Heart left ventricle (tissue), 16 donors: ENCODE measurements around the gene TMEFF2. TPM values are rescaled to one million over a fixed set of nuclear protein-coding genes. Genes with fewer than 3 reads are reported as not detected.

ENCODE experiments used
- ATAC-seq, 4 donors: fragments of 200-7000 bp; cut with Tn5 transposase; one replicate each; pipeline ENCODE4 v1.9.1; 2020 to 2022; ENCODE audit warnings: moderate library complexity in 4 of 4, mild to moderate bottlenecking in 3 of 4, moderate number of reproducible peaks in 1 of 4
- DNase-seq, 5 donors: peaks; one replicate each; pipeline ENCODE4 v3.0.0-alpha.2; 2020
- H3K27ac ChIP-seq, 12 donors: fragments of 200-600 bp; sonication (generic) in 4 of 12; one replicate each; pipeline versions ENCODE4 v1.5.0 to v1.8.0; 2016 to 2022; ENCODE audit warnings: mild to moderate bottlenecking in 2 of 12
- H3K27me3 ChIP-seq, 9 donors: fragments of 200-600 bp; sonication (generic) in 2 of 9; one replicate each; pipeline versions ENCODE4 v1.5.1 to v1.8.0; 2016 to 2022; ENCODE audit warnings: mild to moderate bottlenecking in 3 of 9
- H3K36me3 ChIP-seq, 9 donors: fragments of 200-600 bp; sonication (generic) in 2 of 9; one replicate each; pipeline versions ENCODE4 v1.5.0 to v1.8.0; 2018 to 2022; ENCODE audit warnings: mild to moderate bottlenecking in 2 of 9
- H3K4me1 ChIP-seq, 12 donors: fragments of 200-600 bp; sonication (generic) in 4 of 12; one replicate each; pipeline versions ENCODE4 v1.5.0 to v1.8.0; 2016 to 2022; ENCODE audit warnings: mild to moderate bottlenecking in 3 of 12
- H3K4me3 ChIP-seq, 12 donors: fragments of 200-600 bp; sonication (generic) in 4 of 12; one replicate each; pipeline versions ENCODE4 v1.5.0 to v1.8.0; 2017 to 2022; ENCODE audit warnings: mild to moderate bottlenecking in 9 of 12, moderate library complexity in 4 of 12
- H3K9me3 ChIP-seq, 12 donors: fragments of 200-600 bp; sonication (generic) in 4 of 12; one replicate each; pipeline versions ENCODE4 v1.5.0 to v1.8.0; 2016 to 2022; ENCODE audit warnings: mild to moderate bottlenecking in 1 of 12
- CTCF ChIP-seq, 12 donors: fragments of 200-600 bp; sonication (generic) in 4 of 12; IDR thresholded peaks; one replicate each; pipeline versions ENCODE4 v1.5.0 to v1.8.0; 2018 to 2022; ENCODE audit warnings: antibody characterized with exemption in 12 of 12, mild to moderate bottlenecking in 5 of 12
- POLR2A ChIP-seq, 2 donors: fragments of 450-650 bp; IDR thresholded peaks; one replicate each; pipeline ENCODE4 v1.6.1; 2017; ENCODE audit warnings: antibody characterized with exemption in 2 of 2, mild to moderate bottlenecking in 2 of 2, moderate library complexity in 2 of 2
- WGBS, 4 donors: extraction: QIAGEN DNeasy Blood & Tissue Kit in 2 of 4; methylation state at CpG; one replicate each; pipeline versions ENCODE4 v1.1.5 to v1.1.7; 2013 to 2018; 5-methylcytosine and 5-hydroxymethylcytosine counted together
- intact Hi-C, 10 donors: fragments of 100-400 bp; cut with DNase I; formaldehyde crosslinking; loops; one replicate each; pipeline versions ENCODE4 v1.11.1 to v1.14.2; 2022
- polyA plus RNA-seq, 2 donors: library from polyadenylated mRNA; stranded (reverse); fragments of 200-250 nt; gene quantifications; one replicate each; pipeline ENCODE4 v1.2.3, GENCODE V29; 2013
- total RNA-seq, 9 donors: library from RNA; depleted of rRNA in 2 of 9; stranded (reverse); fragments of >200 nt in 2 of 9; fragmentation: NEBNext Ultra II Directional in 3 of 9; extraction: Animal tissue kit (Norgen Biotek cat#: 25700) in 3 of 9; gene quantifications; one replicate each; pipeline versions ENCODE4 v1.1.0 to v1.2.4, GENCODE V29; 2016 to 2023
- donor health status: ischemic (EF 13 %, LVEDD 7.1; RV severe dilation, severe dysfunction).
- donor health status: healthy with polysubstance abuse.
- donor health status: DM: no; HTN: yes; CAD: no.
- donor health status: DM: no; HTN: no; CAD: no.
- donor health status: ischemic (EF 25% LVEDD 6.9; RV normal size, moderate dysfunction).
- donor health status: ischemic (EF 25% LVEDD 5.7; RV mildly dilated, moderate dysfunction).
- donor health status: healthy.
- donor health status: DM: yes; HTN: yes; CAD: no.
- donor health status: ischemic (EF 35%, LVEDD 5.7; RV mildly dilated, moderate dysfunction).
- donor health status: nonischemic (EF 11% LVEDD 7.7; RV severe dilation, severe dysfunction).
- donor health status: DM: yes; HTN: yes; CAD: no.
- donor health status: PGD.
- donor health status: ischemic (EF 29% LVEDD 5.4; RV normal size, mild dysfunction).
- donor health status: nonischemic (EF 23%, LVEDD 6.1; RV moderate dilation, normal function).

Gene TMEFF2
- total and polyA plus RNA-seq, 11 donors, result 0.08 to 0.44 (median 0.23) TPM; not detected in 7

GRCh38 chr2:191980483-191980882 is 214.2 kb downstream of the TMEFF2 start:
- intact Hi-C loops, result no loop called here
- peaks cover 0 to 9% (median 0%) of the 10 kb centered on the region in 12 donors for H3K4me1 ChIP-seq
- no peak overlapping the region for H3K27ac ChIP-seq
- ATAC-seq (no peak), DNase-seq (no peak)
- no peak for TF ChIP-seq CTCF (IDR thresholded peaks at IDR 0.05)
- no peak for TF ChIP-seq POLR2A (IDR thresholded peaks at IDR 0.05)
- H3K4me3 ChIP-seq, result no peak overlapping the region
- no peaks in the 10 kb centered on the region for H3K36me3 ChIP-seq
- WGBS, 4 donors, result 93 to 97% (median 95%) methylated on average over 3 of the region's 3 CpGs
- H3K27me3 ChIP-seq, result no peaks in the 10 kb centered on the region
- no peaks in the 10 kb centered on the region for H3K9me3 ChIP-seq

GRCh38 chr2:191979221-191979730 is 215.5 kb downstream of the TMEFF2 start:
- TF ChIP-seq CTCF (IDR thresholded peaks at IDR 0.05), result no peak
- no peak for TF ChIP-seq POLR2A (IDR thresholded peaks at IDR 0.05)
- intact Hi-C loops, result no loop called here
- 41 to 45% (median 42%) methylated on average over 2 of the region's 2 CpGs for WGBS, 4 donors
- H3K27ac ChIP-seq, result no peak overlapping the region
- no peaks in the 10 kb centered on the region for H3K27me3 ChIP-seq
- DNase-seq, result no peak
- H3K36me3 ChIP-seq, result no peaks in the 10 kb centered on the region
- H3K9me3 ChIP-seq, result no peaks in the 10 kb centered on the region
- peaks cover 0 to 9% (median 0%) of the 10 kb centered on the region in 12 donors for H3K4me1 ChIP-seq
- ATAC-seq, result no peak
- H3K4me3 ChIP-seq, result no peak overlapping the region

GRCh38 chr2:191977754-191978153 is 217.0 kb downstream of the TMEFF2 start:
- 72 to 73% (median 72%) methylated on average over 1 of the region's 1 CpG for WGBS, 4 donors
- H3K27me3 ChIP-seq, result no peaks in the 10 kb centered on the region
- no peak overlapping the region for H3K4me3 ChIP-seq
- no peaks in the 10 kb centered on the region for H3K9me3 ChIP-seq
- DNase-seq (no peak), ATAC-seq (no peak)
- H3K4me1 ChIP-seq, result no peaks in the 10 kb centered on the region
- no peak overlapping the region for H3K27ac ChIP-seq
- intact Hi-C loops, result no loop called here
- H3K36me3 ChIP-seq, result no peaks in the 10 kb centered on the region
- no peak for TF ChIP-seq CTCF (IDR thresholded peaks at IDR 0.05)
- TF ChIP-seq POLR2A (IDR thresholded peaks at IDR 0.05), result no peak

- H3K4me3 ChIP-seq, result no peak overlapping the region
- ATAC-seq, result no peak
- WGBS, 4 donors, result 71 to 88% (median 82%) methylated on average over 3 of the region's 3 CpGs
These were observed 218.3 kb downstream of the TMEFF2 start for GRCh38 chr2:191976436-191976835.

More at GRCh38 chr2:191976436-191976835, 218.3 kb downstream of the TMEFF2 start:
- H3K9me3 ChIP-seq, result no peaks in the 10 kb centered on the region
- no peak overlapping the region for H3K27ac ChIP-seq
- no peaks in the 10 kb centered on the region for H3K27me3 ChIP-seq
- intact Hi-C loops, result no loop called here
- H3K36me3 ChIP-seq, result no peaks in the 10 kb centered on the region
- no peaks in the 10 kb centered on the region for H3K4me1 ChIP-seq
- no peak for DNase-seq
- TF ChIP-seq POLR2A (IDR thresholded peaks at IDR 0.05) (no peak), CTCF (IDR thresholded peaks at IDR 0.05) (no peak)
